NCI-H1930 (cell line): ENCODE results near the gene TMEM167B.
"Not testable (repeated sequence)": the region's sequence is repeated elsewhere in the genome, so short reads cannot be mapped to it uniquely, and the experiment has no call there.

Source experiments
- DNase-seq, 2 experiments: peaks; one replicate each; lab custom pipeline; 2025; lab: John Stamatoyannopoulos, UW

TMEM167B gene

DNA sequence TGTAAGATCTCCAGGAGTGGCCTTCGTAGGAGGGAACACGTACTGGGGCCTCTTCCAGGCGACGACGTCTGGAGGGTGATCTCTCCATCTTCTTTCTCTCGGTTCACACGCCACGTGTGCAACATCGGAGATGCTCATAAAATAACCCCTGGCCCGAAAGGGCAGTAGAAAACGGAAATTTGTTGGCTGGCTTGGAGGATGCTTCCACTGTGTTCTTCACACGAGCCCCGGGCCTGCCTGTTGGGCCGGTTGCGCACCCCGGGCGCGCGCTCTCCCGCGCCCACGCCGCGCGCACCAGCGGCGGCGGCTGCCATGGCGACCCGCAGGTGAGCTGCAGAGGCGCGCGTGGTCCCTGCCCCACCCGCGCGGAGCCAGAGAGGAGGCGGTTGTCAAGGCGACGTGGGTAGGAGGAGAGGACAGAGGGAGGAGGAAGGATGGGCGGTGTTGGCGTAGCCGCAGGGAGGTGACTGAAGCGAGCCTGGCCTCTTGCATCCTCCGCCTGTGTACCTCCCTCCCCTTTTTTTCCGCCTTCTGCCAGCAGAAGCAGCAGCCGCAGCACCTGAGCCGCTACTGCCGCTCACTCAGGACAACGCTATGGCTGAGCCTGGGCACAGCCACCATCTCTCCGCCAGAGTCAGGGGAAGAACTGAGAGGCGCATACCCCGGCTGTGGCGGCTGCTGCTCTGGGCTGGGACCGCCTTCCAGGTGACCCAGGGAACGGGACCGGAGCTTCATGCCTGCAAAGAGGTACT is 23.2 kb downstream of the TMEM167B start, which contains the start of gene ELAPOR1:
Gene ELAPOR1, plus strand, starts transcription at position 526 of the 752 bp plus-strand sequence. Its CDS starts 69 bp downstream, at position 595.
- DNase-seq = peak; percentile 77 to 86

DNA sequence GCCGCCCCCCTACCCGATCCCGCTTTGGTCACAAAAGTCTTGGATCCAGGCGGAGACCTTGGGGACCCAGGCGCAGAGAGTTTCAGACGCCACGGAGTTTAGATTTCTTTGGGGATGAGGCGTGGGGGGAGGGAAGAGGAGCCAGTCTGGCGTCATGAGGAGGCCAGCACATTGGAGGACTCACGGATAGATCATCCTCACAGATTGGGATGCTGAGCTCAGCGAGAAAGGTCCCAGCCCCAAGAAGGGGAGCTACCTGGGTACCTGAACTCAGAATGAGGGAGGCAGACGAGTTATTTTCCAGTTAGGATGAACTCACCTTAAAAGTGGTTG is 23.7 kb downstream of the TMEM167B start:
- DNase-seq = peak in 1 of 2 experiments; percentile 35

DNA sequence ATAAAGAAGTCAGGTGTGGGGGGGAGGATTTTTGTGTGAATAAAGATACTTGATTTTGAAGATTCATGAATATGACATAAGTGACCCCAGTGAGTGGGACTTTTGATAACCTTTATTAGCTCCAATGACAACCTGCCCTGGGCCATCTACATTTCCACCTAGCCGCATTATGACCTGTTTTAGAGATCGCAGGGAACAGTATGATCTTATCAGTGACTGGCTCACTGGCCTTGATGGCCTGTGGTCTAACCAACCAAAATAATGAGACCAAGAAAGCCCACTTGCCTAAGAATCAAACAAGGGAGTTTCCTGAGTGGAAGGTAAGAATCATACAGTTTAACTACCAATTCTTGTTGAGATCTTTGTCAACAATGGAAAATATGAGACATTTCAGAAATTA is 25.1 kb downstream of the TMEM167B start:
- DNase-seq = no peak

DNA sequence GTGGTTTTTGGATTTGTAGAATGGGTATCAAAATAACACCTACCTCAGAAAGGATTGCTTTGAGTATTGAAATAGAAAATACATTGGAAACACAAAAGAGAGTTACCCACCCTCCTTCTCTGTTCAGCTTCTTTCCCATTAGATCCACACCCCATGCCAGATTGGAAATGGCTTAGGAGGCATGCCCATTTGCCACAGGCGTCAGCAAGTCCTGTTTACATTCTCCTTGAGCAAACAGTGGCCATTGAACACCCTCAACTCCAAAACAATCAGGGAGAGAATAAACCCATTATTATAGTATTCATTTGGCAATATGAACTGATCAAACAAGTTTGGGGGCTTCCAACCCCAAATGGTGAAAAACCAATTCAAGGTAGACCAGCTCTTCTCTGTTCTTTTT is 25.7 kb downstream of the TMEM167B start:
- DNase-seq = peak; percentile 23

DNA sequence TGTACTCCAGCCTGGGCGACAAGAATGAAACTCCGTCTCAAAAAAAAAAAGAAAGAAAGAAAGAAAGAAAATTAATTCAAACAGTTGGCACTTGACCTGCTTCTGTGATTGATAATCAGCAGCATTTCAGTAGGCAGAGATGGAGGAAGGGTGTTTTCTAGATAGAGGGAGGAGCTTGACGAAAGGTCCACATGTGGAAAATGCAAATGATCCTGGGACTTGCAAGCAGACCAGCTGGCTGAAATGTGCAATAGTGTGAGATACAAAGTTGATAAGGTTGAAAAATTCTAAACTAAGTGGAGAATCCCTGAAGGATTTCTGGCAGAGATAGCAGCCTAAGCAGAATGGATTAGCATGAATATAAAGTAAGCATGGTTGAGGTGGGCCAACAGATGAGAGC is 27.5 kb downstream of the TMEM167B start:
- no peak for DNase-seq

DNA sequence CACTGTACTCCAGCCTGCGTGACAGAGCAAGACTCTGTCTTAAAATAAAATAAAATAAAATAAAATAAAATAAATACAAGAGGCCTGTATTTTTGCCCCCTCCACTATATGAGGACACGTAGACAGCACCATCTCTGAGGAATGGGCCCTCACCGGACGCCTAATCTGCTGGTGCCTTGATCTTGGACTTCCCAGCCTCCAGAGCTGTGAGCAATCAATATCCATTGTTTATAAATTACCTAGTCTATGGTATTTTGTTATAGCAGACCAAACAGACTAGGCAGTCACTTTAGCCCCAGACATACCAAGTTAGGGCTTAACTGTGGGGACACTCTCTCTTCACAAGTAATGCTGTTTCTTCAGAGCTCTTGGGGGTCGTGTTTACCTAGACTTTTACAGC is 29.8 kb downstream of the TMEM167B start:
- DNase-seq = no peak

DNA sequence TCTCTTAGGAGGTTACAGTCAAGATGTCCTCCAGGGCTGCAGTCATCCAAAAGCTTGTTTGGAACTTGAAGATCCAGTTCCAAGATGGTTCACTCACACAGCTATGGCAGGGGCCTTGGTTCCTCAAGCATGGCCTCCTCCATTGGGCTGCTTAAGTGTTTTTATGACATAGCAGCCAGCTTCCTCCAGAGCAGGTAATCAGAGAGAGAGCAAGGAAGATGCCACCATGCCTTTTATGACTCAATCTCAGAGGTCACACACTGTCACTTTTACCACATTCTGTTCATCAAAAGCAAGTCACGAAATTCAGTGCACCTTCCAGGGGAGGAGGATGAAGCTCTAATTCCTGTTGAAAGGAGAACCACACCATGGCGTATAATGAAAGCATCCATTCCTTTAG is 40.5 kb downstream of the TMEM167B start:
- no peak for DNase-seq

DNA sequence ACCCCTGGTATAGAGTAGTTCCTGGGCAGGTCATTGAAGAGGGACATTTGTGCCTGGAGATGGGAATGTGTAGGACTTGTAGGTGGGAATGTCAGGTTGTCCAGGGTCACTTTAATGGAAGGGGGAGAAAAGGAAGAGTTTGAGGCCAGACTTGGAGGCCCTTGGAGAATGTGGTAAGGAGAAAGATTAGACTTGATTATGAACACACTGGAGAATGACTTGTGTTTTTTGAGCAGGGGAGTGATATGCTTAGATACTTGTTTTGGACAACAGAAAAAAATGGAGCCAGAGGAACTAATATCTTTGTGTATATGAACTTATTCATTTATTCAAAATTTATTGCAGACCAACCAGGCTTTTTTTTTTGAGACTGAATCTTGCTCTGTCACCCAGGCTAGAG is 41.2 kb downstream of the TMEM167B start:
- no peak for DNase-seq

DNA sequence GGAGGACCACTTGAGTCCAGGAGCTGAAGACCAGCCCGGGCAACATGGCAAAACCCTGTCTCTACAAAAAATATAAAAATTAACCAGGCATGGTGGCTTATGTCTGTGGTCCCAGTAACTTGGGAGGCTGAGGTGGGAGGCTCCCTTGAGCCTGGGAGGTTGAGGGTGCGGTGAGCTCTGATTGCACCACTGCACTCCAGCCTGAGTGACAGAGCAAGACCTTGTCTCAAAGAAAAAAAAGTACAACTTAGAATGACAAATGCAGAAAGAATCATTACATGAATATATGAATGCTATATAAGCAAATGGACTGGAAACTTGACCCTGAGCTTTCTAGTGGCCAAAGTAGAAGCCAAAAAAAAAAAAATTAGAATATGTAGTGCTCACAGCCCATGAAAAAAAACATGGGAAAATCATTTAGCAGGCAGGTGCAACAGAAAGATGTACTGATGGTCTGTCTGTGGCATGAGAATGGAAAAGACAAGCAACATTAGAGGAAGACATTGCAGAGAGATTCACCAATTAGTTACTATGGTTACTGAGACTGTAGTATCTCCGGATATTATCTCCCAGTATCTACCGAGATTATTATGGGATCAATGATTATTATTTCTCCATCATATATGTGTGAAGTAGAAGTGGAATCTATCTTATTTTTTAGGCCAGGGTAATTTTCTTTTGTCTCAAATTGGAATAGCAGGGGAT is 42.6 kb downstream of the TMEM167B start:
- DNase-seq = no peak

DNA sequence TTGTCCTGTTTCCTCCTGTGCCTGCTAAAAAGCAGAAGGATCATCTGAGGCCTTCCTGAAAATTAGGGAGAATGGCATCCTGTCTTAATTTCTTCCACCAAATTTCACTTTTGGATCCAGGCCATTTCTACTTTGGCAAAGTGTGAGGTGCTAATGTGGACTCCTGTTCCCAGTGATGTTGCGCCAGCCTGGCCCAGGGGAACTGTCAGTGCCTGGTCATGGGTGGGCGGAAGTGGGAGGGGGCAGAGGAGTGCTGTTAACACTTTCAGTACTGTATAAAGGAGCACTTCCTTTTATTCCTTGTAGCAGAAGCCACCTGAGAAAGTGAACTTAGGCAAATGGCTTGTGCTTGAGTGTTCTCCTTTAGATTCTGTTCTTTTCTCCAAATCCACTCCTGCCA is 43.3 kb downstream of the TMEM167B start:
- no peak for DNase-seq

DNA sequence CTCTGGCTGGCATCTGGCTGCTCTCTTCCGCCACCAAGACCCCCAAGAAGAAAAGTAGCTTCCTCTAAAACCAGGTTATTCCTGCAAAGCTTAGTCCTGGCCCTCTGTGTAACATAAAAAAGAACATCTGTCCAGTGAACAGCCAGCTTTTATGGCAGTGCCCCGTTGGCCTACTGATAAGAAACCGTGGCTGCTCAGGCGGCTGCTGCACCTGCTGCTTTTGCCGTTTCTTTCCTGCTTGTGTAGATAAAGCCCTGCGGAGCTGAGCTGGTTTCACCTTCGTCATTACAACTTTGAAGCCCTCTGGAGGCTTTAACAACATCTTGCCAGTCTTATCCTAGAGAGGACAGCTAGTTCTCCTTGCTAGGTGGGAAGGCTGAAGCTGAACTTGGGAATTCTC is 43.9 kb downstream of the TMEM167B start:
- no peak for DNase-seq

DNA sequence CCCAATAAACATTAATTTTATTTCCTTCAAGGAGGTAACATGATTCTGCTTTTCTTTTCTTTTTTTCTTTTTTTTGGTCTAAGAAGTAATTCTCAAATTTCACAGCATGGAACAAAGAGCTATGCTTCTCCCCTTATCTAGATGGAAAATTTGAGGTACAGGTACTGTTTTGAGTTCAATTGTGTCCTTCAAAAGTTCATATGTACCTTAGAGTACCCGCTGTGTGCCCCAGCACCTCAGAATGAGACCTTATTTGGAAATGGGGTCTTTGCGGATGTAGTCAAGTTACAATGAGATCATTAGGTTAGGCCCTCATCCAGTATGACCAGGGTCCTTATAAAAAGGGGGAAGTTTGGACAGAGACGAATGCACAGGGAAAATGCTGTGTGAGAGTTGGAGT is 45.4 kb downstream of the TMEM167B start:
- DNase-seq = no peak

DNA sequence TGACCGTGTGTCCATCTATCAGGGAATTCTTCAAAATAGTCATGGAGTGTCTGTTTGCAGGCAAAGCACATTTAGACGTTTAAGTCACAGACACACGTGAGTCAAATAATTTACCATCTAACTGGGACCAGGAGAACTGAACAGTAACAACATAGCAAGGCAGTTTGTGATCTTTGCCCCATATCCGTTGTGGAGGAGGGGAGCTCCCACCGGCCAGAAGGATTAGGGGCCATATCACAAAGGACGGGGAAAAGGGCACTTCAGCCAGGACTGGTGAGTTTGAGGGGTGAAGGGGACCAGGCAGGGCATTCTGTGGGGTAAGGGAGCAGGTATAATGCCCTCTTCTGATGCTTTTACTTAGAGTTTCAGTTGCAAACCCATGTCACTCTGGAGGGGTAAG is 46.2 kb downstream of the TMEM167B start:
- no peak for DNase-seq

DNA sequence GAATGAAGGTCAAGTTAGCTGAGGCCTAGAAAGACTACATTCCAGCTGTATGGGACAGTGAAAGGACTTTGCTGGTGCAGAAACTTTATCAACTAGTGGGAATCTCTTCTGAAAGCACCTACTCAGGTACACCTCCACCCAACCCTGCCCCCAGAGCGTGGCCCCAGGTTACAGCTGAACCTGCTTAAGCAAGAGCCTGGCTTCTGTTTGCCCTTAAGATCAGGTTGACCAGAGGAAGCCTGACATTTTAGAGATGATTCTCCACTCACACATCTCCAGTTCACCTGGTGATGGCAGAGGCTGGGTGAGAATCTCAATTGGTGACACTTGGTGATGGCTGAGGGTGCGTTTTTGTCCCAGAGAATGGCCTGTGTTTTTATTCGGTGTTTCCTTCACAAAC is 47.4 kb downstream of the TMEM167B start:
- no peak for DNase-seq

DNA sequence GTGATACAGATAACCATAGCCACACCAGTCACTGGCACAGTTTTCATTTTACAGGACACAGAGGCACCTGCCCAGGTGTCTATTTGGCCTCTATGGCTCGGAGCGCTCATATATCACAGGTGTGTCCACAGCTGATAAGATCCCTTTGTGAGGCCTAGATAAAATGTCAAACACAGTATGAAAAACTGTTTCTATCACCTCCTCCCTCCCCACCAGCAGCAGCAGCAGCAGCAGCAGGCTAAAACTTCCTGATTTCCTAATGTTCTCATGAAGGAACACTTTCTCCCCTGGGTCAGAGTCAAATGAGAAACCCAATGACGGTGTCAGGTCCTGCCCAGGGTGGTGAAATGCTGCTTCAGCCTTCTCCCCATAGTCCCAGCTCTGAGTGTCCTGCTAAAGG is 47.8 kb downstream of the TMEM167B start:
- no peak for DNase-seq

DNA sequence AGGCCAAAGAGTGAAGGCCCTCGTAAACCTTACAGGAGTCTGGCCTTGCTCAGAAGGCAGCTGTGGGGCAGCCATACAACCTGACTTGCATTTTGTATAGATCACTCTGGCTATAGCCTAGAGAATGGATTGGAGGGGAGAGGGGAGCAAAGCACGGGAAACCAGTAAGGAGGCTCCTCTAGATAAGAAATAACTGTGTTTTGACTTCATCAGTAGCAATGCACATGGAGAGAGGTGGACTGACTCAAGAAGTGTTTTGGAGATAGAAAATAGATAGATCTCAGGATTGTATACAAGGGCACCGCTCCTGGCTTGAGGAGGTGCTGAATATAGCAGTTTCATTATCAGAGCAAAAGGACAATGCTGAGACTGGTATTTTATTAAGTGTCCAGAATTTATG is 49.8 kb downstream of the TMEM167B start:
- no peak for DNase-seq

DNA sequence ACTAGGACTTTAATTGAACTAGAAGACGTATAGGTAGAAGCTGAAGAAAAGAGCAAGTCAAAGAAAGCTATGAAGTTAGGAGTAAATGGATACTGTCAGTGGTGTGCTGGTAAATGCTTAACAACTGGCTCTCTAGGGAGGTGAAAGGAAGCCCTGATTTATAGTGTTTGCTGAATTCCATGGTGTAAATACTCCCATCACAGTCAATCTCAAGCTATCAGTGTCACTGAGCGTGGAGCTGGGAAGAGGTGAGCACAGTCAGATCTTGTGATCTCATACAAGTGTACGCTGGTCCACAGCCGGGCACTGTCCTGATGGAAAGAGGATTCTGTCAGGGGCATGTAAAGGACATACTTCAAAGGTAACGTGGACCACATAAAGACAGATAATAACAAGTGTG is 51.7 kb downstream of the TMEM167B start:
- no peak for DNase-seq

DNA sequence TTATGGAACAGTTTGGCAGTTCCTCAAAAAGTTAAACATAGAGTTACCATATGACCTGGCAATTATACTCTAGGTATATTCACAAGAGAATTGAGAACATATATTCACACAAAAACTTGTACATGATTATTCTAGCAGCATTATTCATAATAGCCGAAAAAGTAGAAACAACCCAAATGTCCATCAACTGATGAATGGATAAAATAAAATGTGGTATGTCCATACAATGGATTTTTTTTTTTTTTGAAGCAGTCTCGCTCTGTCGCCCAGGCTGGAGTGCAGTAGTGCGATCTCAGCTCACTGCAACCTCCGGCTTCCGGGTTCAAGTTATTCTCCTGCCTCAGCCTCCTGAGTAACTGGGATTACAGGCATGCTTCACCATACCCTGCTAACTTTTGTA is 52.2 kb downstream of the TMEM167B start:
- not testable (repeated sequence) for DNase-seq
